ENCODE measurements around the gene MCOLN3.
"Not testable (repeated sequence)": the region's sequence is repeated elsewhere in the genome, so short reads cannot be mapped to it uniquely, and the experiment has no call there.

Gene MCOLN3

GRCh38 chr1:84988588-84988987 lies 59.7 kb downstream of the MCOLN3 start:
- DNase-seq, result no peak

- DNase-seq, result not testable (repeated sequence)
Measured at GRCh38 chr1:84986561-84986960, 61.7 kb downstream of the MCOLN3 start.

GRCh38 chr1:84985365-84985764 lies 62.9 kb downstream of the MCOLN3 start:
- no peak for DNase-seq

GRCh38 chr1:84982395-84982794 lies 65.9 kb downstream of the MCOLN3 start:
- no peak for DNase-seq

- no peak for DNase-seq
Measured at GRCh38 chr1:84975035-84975434, 73.3 kb downstream of the MCOLN3 start.

GRCh38 chr1:84973498-84974334 lies 74.6 kb downstream of the MCOLN3 start:
- DNase-seq, result peak; percentile 57

GRCh38 chr1:84972377-84972987 lies 75.8 kb downstream of the MCOLN3 start:
- DNase-seq, result no peak

- peak; percentile 7 for DNase-seq
Measured at GRCh38 chr1:84971957-84972356, 76.3 kb downstream of the MCOLN3 start.

- DNase-seq, result no peak
Measured at GRCh38 chr1:84969489-84970250, 78.6 kb downstream of the MCOLN3 start.

GRCh38 chr1:84968865-84969264 lies 79.4 kb downstream of the MCOLN3 start:
- no peak for DNase-seq

- no peak for DNase-seq
Measured at GRCh38 chr1:84968101-84968500, 80.2 kb downstream of the MCOLN3 start.

Measured in NCI-H187 treated with DMSO at 0.1 percent for 48 hours (cell line).